ENCODE data around the gene MYO5B.

The MYO5B gene

GRCh38 chr18:50055488-50055887 is 139.5 kb downstream of the MYO5B start:
- H2AFZ ChIP-seq (ENCODE audit: low read length): no peak overlapping the region
- H3K9me3 ChIP-seq (replicated peaks in 1 of 2; ENCODE audit: control insufficient read depth in 2 of 2, insufficient read depth in 1 of 2, low read depth in 1 of 2, low read length in 2 of 2): no peaks in the 10 kb centered on the region
- H3K36me3 ChIP-seq (replicated peaks in 1 of 2; ENCODE audit: control insufficient read depth in 2 of 2, insufficient read depth in 2 of 2, low read length in 2 of 2): no peaks in the 10 kb centered on the region
- no peak overlapping the region for H3K27ac ChIP-seq (replicated peaks; ENCODE audit: low read length)
- H2AK5ac ChIP-seq (ENCODE audit: low read depth, low read length): no peak overlapping the region
- no peak overlapping the region for H3K4me2 ChIP-seq (ENCODE audit: insufficient read depth, low read length, poor library complexity, severe bottlenecking)
- no CpG with 5 or more reads among the region's 4 CpGs for WGBS, 2 donors (ENCODE audit: extremely low coverage in 2 of 2, insufficient read length in 2 of 2, insufficient replicate concordance in 1 of 2)
- H2BK12ac ChIP-seq (ENCODE audit: low read length): no peak overlapping the region
- H3K79me1 ChIP-seq (ENCODE audit: low read depth, low read length): no peaks in the 10 kb centered on the region
- no peaks in the 10 kb centered on the region for H3K4me1 ChIP-seq (ENCODE audit: control insufficient read depth in 2 of 2, insufficient read depth in 1 of 2, low read depth in 1 of 2, low read length in 2 of 2)
- no peak overlapping the region for H2BK5ac ChIP-seq (ENCODE audit: low read length)
- peaks cover 0 to 5% (median 0%) of the 10 kb centered on the region in 3 experiments for H3K27me3 ChIP-seq (ENCODE audit: control insufficient read depth in 3 of 3, insufficient read depth in 3 of 3, low read depth in 1 of 3, low read length in 3 of 3)
- H3K4ac ChIP-seq (ENCODE audit: low read length): no peak overlapping the region
- no peak overlapping the region for H4K8ac ChIP-seq (ENCODE audit: low read depth, low read length)
- no peak overlapping the region for H2BK15ac ChIP-seq (ENCODE audit: low read length)
- H3K23ac ChIP-seq (ENCODE audit: low read depth, low read length, poor library complexity): no peak overlapping the region
- no peak overlapping the region for H3K4me3 ChIP-seq (ENCODE audit: low read length in 2 of 2)
- no peak overlapping the region for H3K9ac ChIP-seq (ENCODE audit: low read depth, low read length, poor library complexity)
- H2BK120ac ChIP-seq (ENCODE audit: low read depth, low read length): no peak overlapping the region
- no peak overlapping the region for H4K91ac ChIP-seq (ENCODE audit: low read depth, low read length, poor library complexity)
- H3K18ac ChIP-seq (ENCODE audit: low read length): no peak overlapping the region
- DNase-seq (ENCODE audit: low spot score): no peak
- no peak overlapping the region for H3K14ac ChIP-seq (ENCODE audit: low read length)

DNA sequence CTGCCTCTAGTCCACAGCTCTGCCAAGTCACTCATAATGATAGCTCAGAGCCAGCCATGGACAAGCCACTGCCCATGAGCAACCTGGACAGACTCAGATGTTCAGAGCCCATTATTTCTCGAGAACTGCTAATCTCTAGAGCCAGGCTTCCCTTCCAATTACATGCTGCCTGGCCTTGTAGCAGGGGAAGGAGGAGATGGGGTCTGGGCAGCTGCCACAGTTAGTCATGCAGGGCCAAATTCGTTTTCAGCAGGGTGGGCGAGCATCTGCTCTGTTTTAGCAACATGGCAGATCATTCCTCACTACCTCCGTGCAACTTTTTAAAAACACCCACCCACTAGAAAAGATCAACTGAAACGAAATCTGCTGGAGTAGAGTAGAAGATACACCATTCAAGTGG is 141.8 kb downstream of the MYO5B start:
- no peak overlapping the region for H2BK120ac ChIP-seq (ENCODE audit: low read depth, low read length)
- H3K9ac ChIP-seq (ENCODE audit: low read depth, low read length, poor library complexity): no peak overlapping the region
- no peak overlapping the region for H4K8ac ChIP-seq (ENCODE audit: low read depth, low read length)
- H3K14ac ChIP-seq (ENCODE audit: low read length): no peak overlapping the region
- no peaks in the 10 kb centered on the region for H3K27me3 ChIP-seq (ENCODE audit: control insufficient read depth in 3 of 3, insufficient read depth in 3 of 3, low read depth in 1 of 3, low read length in 3 of 3)
- no peak overlapping the region for H2BK15ac ChIP-seq (ENCODE audit: low read length)
- no peak overlapping the region for H2BK5ac ChIP-seq (ENCODE audit: low read length)
- no peaks in the 10 kb centered on the region for H3K79me1 ChIP-seq (ENCODE audit: low read depth, low read length)
- no peaks in the 10 kb centered on the region for H3K36me3 ChIP-seq (replicated peaks in 1 of 2; ENCODE audit: control insufficient read depth in 2 of 2, insufficient read depth in 2 of 2, low read length in 2 of 2)
- H3K4ac ChIP-seq (ENCODE audit: low read length): no peak overlapping the region
- H2AK5ac ChIP-seq (ENCODE audit: low read depth, low read length): no peak overlapping the region
- H3K4me2 ChIP-seq (ENCODE audit: insufficient read depth, low read length, poor library complexity, severe bottlenecking): no peak overlapping the region
- no peak overlapping the region for H4K91ac ChIP-seq (ENCODE audit: low read depth, low read length, poor library complexity)
- no peak overlapping the region for H3K23ac ChIP-seq (ENCODE audit: low read depth, low read length, poor library complexity)
- H3K9me3 ChIP-seq (replicated peaks in 1 of 2; ENCODE audit: control insufficient read depth in 2 of 2, insufficient read depth in 1 of 2, low read depth in 1 of 2, low read length in 2 of 2): no peaks in the 10 kb centered on the region
- no peak overlapping the region for H2BK12ac ChIP-seq (ENCODE audit: low read length)
- H3K4me1 ChIP-seq (ENCODE audit: control insufficient read depth in 2 of 2, insufficient read depth in 1 of 2, low read depth in 1 of 2, low read length in 2 of 2): no peaks in the 10 kb centered on the region
- no peak for DNase-seq (ENCODE audit: low spot score)
- WGBS, 2 donors (ENCODE audit: extremely low coverage in 2 of 2, insufficient read length in 2 of 2, insufficient replicate concordance in 1 of 2): no CpG with 5 or more reads among the region's 5 CpGs
- H3K18ac ChIP-seq (ENCODE audit: low read length): no peak overlapping the region
- no peak overlapping the region for H2AFZ ChIP-seq (ENCODE audit: low read length)
- no peak overlapping the region for H3K4me3 ChIP-seq (ENCODE audit: low read length in 2 of 2)
- no peak overlapping the region for H3K27ac ChIP-seq (replicated peaks; ENCODE audit: low read length)

- H2AK5ac ChIP-seq (ENCODE audit: low read depth, low read length): no peak overlapping the region
- no peak overlapping the region for H3K4me3 ChIP-seq (ENCODE audit: low read length in 2 of 2)
- no peak overlapping the region for H3K14ac ChIP-seq (ENCODE audit: low read length)
- no peak overlapping the region for H2BK15ac ChIP-seq (ENCODE audit: low read length)
- no peak overlapping the region for H3K9ac ChIP-seq (ENCODE audit: low read depth, low read length, poor library complexity)
- H3K36me3 ChIP-seq (replicated peaks in 1 of 2; ENCODE audit: control insufficient read depth in 2 of 2, insufficient read depth in 2 of 2, low read length in 2 of 2): no peaks in the 10 kb centered on the region
- no peak overlapping the region for H2AFZ ChIP-seq (ENCODE audit: low read length)
- H3K27me3 ChIP-seq (ENCODE audit: control insufficient read depth in 3 of 3, insufficient read depth in 3 of 3, low read depth in 1 of 3, low read length in 3 of 3): no peaks in the 10 kb centered on the region
- H3K79me1 ChIP-seq (ENCODE audit: low read depth, low read length): no peaks in the 10 kb centered on the region
- no peak overlapping the region for H3K18ac ChIP-seq (ENCODE audit: low read length)
- H3K27ac ChIP-seq (replicated peaks; ENCODE audit: low read length): no peak overlapping the region
- no peaks in the 10 kb centered on the region for H3K9me3 ChIP-seq (replicated peaks in 1 of 2; ENCODE audit: control insufficient read depth in 2 of 2, insufficient read depth in 1 of 2, low read depth in 1 of 2, low read length in 2 of 2)
- no peak overlapping the region for H2BK5ac ChIP-seq (ENCODE audit: low read length)
- no peak overlapping the region for H3K23ac ChIP-seq (ENCODE audit: low read depth, low read length, poor library complexity)
- no peak overlapping the region for H4K8ac ChIP-seq (ENCODE audit: low read depth, low read length)
- H2BK120ac ChIP-seq (ENCODE audit: low read depth, low read length): no peak overlapping the region
- no peaks in the 10 kb centered on the region for H3K4me1 ChIP-seq (ENCODE audit: control insufficient read depth in 2 of 2, insufficient read depth in 1 of 2, low read depth in 1 of 2, low read length in 2 of 2)
- H2BK12ac ChIP-seq (ENCODE audit: low read length): no peak overlapping the region
- DNase-seq (ENCODE audit: low spot score): no peak
- no peak overlapping the region for H3K4ac ChIP-seq (ENCODE audit: low read length)
- H4K91ac ChIP-seq (ENCODE audit: low read depth, low read length, poor library complexity): no peak overlapping the region
- no peak overlapping the region for H3K4me2 ChIP-seq (ENCODE audit: insufficient read depth, low read length, poor library complexity, severe bottlenecking)
Measured at GRCh38 chr18:50051288-50051687, 143.7 kb downstream of the MYO5B start.

GRCh38 chr18:50045126-50045525 is 149.8 kb downstream of the MYO5B start:
- Histone ChIP-seq H3K4ac (ENCODE audit: low read length) (no peak overlapping the region), H2AK5ac (ENCODE audit: low read depth, low read length) (no peak overlapping the region), H3K4me1 (ENCODE audit: control insufficient read depth in 2 of 2, insufficient read depth in 1 of 2, low read depth in 1 of 2, low read length in 2 of 2) (no peaks in the 10 kb centered on the region), H3K9me3 (replicated peaks in 1 of 2; ENCODE audit: control insufficient read depth in 2 of 2, insufficient read depth in 1 of 2, low read depth in 1 of 2, low read length in 2 of 2) (peaks cover 0 to 2% of the 10 kb centered on the region in 2 donors), H2BK120ac (ENCODE audit: low read depth, low read length) (no peak overlapping the region), H2AFZ (ENCODE audit: low read length) (no peak overlapping the region), H3K23ac (ENCODE audit: low read depth, low read length, poor library complexity) (no peak overlapping the region), H2BK5ac (ENCODE audit: low read length) (no peak overlapping the region), H3K14ac (ENCODE audit: low read length) (no peak overlapping the region), H3K27me3 (ENCODE audit: control insufficient read depth in 3 of 3, insufficient read depth in 3 of 3, low read depth in 1 of 3, low read length in 3 of 3) (no peaks in the 10 kb centered on the region), H3K4me3 (ENCODE audit: low read length in 2 of 2) (no peak overlapping the region), H3K18ac (ENCODE audit: low read length) (no peak overlapping the region), H3K4me2 (ENCODE audit: insufficient read depth, low read length, poor library complexity, severe bottlenecking) (no peak overlapping the region), H4K91ac (ENCODE audit: low read depth, low read length, poor library complexity) (no peak overlapping the region), H2BK12ac (ENCODE audit: low read length) (no peak overlapping the region), H3K36me3 (replicated peaks in 1 of 2; ENCODE audit: control insufficient read depth in 2 of 2, insufficient read depth in 2 of 2, low read length in 2 of 2) (no peaks in the 10 kb centered on the region), H3K79me1 (ENCODE audit: low read depth, low read length) (no peaks in the 10 kb centered on the region), H3K9ac (ENCODE audit: low read depth, low read length, poor library complexity) (no peak overlapping the region), H3K27ac (replicated peaks; ENCODE audit: low read length) (no peak overlapping the region), H2BK15ac (ENCODE audit: low read length) (no peak overlapping the region), H4K8ac (ENCODE audit: low read depth, low read length) (no peak overlapping the region)
- WGBS, 2 donors (ENCODE audit: extremely low coverage in 2 of 2, insufficient read length in 2 of 2, insufficient replicate concordance in 1 of 2): no CpG with 5 or more reads among the region's 4 CpGs
- no peak for DNase-seq (ENCODE audit: low spot score)
